HepG2 (cell line): ENCODE data around the gene GLYAT. TPM values are rescaled to one million over a fixed set of nuclear protein-coding genes. Genes with fewer than 3 reads are reported as not detected.

Experiments
- CCAR2 ChIP-seq: fragments of 200-400 bp; formaldehyde crosslinking; optimal IDR thresholded peaks from 2 replicates; pipeline ENCODE3; 2018; ENCODE audit warnings: low read depth, mild to moderate bottlenecking, low read length, moderate library complexity
- CENPT ChIP-seq: sonication (generic); formaldehyde crosslinking; IDR thresholded peaks from 2 replicates; pipeline ENCODE4 v1.8.0; 2022; ENCODE audit warnings: low read depth, mild to moderate bottlenecking, moderate library complexity, missing genetic modification reagents
- CREM ChIP-seq, 2 experiments: sonication (generic) in 1 of 2; formaldehyde crosslinking in 1 of 2; IDR thresholded peaks; 2 replicates each; pipeline versions ENCODE4 v1.4.0 to v1.6.1; 2016 to 2020; ENCODE audit warnings: antibody characterized with exemption in 1 of 2, mild to moderate bottlenecking in 1 of 2, missing genetic modification reagents in 1 of 2
- FOXA1 ChIP-seq, 2 experiments: fragments of 450-650 bp in 1 of 2; sonication (generic) in 1 of 2; formaldehyde crosslinking in 1 of 2; IDR thresholded peaks; 2 replicates each; pipeline versions ENCODE4 v1.4.0 to v1.6.1; 2016 to 2020; ENCODE audit warnings: missing genetic modification reagents in 1 of 2
- FOXK2 ChIP-seq: fragments of 450-650 bp; IDR thresholded peaks from 2 replicates; pipeline ENCODE4 v1.6.1; 2016
- MEF2D ChIP-seq: sonication (generic); formaldehyde crosslinking; IDR thresholded peaks from 2 replicates; pipeline ENCODE4 v1.5.1; 2020; ENCODE audit warnings: mild to moderate bottlenecking, missing genetic modification reagents
- NFE2L1 ChIP-seq: sonication (generic); formaldehyde crosslinking; IDR thresholded peaks from 2 replicates; pipeline ENCODE4 v1.4.0; 2020; ENCODE audit warnings: missing genetic modification reagents, mild to moderate bottlenecking, borderline replicate concordance
- PTBP1 ChIP-seq: fragments of 200-400 bp; formaldehyde crosslinking; IDR thresholded peaks from 2 replicates; pipeline ENCODE4 v1.6.1; 2018; ENCODE audit warnings: low read length, low read depth; ENCODE audit not compliant: poor library complexity, severe bottlenecking
- ZHX2 ChIP-seq, 2 experiments: sonication (generic) in 1 of 2; formaldehyde crosslinking in 1 of 2; IDR thresholded peaks; 2 replicates each; pipeline versions ENCODE4 v1.6.1 to v1.9.0; 2014 to 2022; ENCODE audit warnings: antibody characterized with exemption in 1 of 2, borderline replicate concordance in 1 of 2, inconsistent platforms in 1 of 2, low read depth in 1 of 2, missing genetic modification reagents in 1 of 2
- ZNF350 ChIP-seq: sonication (generic); formaldehyde crosslinking; IDR thresholded peaks from 2 replicates; pipeline ENCODE4 v1.4.0; 2020; ENCODE audit warnings: mild to moderate bottlenecking, low read depth, missing genetic modification reagents, borderline replicate concordance
- ZNF580 ChIP-seq: IDR thresholded peaks from 2 replicates; pipeline ENCODE4 v1.6.1; 2016; ENCODE audit warnings: low read depth, borderline replicate concordance
- ZNF614 ChIP-seq: IDR thresholded peaks from 2 replicates; pipeline ENCODE4 v1.6.1; 2018; ENCODE audit warnings: missing biosample characterization, missing genetic modification reagents, inconsistent platforms, borderline replicate concordance
- polyA plus RNA-seq, 8 experiments: library from polyadenylated mRNA; depleted of rRNA in 3 of 8; stranded (reverse) in 7 of 8; unstranded in 1 of 8; fragments of >200 nt; fragmentation: Illumina TruSeq in 4 of 8; extraction: Trizol in 4 of 8; gene quantifications; 2 replicates each; pipeline versions ENCODE4 v1.2.1 to v1.2.3, GENCODE V29; 2011 to 2016; ENCODE audit warnings: low read depth in 4 of 8, missing spikeins in 1 of 8, mixed read lengths in 1 of 8; ENCODE audit not compliant: insufficient read depth in 1 of 8
- total RNA-seq, 5 experiments: library from RNA; depleted of rRNA; stranded (reverse); fragments of >200 nt; fragmentation: Illumina TruSeq; extraction: Trizol; gene quantifications; 2 replicates each; pipeline ENCODE4 v1.2.3, GENCODE V29; 2016; ENCODE audit warnings: low read depth in 1 of 5
- TF ChIP-seq, protein P1 (sequence below): sonication (generic); formaldehyde crosslinking; conservative IDR thresholded peaks from 2 replicates; pipeline ENCODE4 v1.8.0; 2022; ENCODE audit warnings: mild to moderate bottlenecking, moderate library complexity, missing genetic modification reagents
- TF ChIP-seq, protein P2 (sequence below): sonication (generic); formaldehyde crosslinking; IDR thresholded peaks from 2 replicates; pipeline ENCODE4 v1.4.0; 2020; ENCODE audit warnings: missing genetic modification reagents, borderline replicate concordance

Gene GLYAT
- total and polyA plus RNA-seq, 2 of the 13 experiments (the other 11 are each of a cell fraction or from before 2014, with no cell fraction given): not detected

GRCh38 chr11:58762284-58763119 lies 30.8 kb upstream of the GLYAT start (continued):
- TF ChIP-seq, protein P1, sequence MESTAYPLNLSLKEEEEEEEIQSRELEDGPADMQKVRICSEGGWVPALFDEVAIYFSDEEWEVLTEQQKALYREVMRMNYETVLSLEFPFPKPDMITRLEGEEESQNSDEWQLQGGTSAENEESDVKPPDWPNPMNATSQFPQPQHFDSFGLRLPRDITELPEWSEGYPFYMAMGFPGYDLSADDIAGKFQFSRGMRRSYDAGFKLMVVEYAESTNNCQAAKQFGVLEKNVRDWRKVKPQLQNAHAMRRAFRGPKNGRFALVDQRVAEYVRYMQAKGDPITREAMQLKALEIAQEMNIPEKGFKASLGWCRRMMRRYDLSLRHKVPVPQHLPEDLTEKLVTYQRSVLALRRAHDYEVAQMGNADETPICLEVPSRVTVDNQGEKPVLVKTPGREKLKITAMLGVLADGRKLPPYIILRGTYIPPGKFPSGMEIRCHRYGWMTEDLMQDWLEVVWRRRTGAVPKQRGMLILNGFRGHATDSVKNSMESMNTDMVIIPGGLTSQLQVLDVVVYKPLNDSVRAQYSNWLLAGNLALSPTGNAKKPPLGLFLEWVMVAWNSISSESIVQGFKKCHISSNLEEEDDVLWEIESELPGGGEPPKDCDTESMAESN (CRISPR knock-in tag): no peak; the same call in 1 of the 2 replicates
- TF ChIP-seq CENPT (CRISPR knock-in tag) (no peak), ZHX2 (IDR thresholded peaks at IDR 0.05; ENCODE audit: low read depth) (no peak), ZHX2 (CRISPR knock-in tag; IDR thresholded peaks at IDR 0.05; ENCODE audit: borderline replicate concordance) (no peak), PTBP1 (no peak), ZNF580 (CRISPR knock-in tag) (no peak), NFE2L1 (no peak), ZNF350 (no peak), CREM (IDR thresholded peaks at IDR 0.05) (peak; percentile 75), CREM (CRISPR knock-in tag; IDR thresholded peaks at IDR 0.05) (no peak), FOXA1 (IDR thresholded peaks at IDR 0.05) (no peak), FOXA1 (CRISPR knock-in tag; IDR thresholded peaks at IDR 0.05) (peak; percentile 84), CCAR2 (no peak), ZNF614 (0 out of 2 replicates have a peak, but pooled peaks have one; percentile 44), MEF2D (CRISPR knock-in tag) (peak; percentile 61; the same call in 1 of the 2 replicates), FOXK2 (no peak)
- TF ChIP-seq, protein P2, sequence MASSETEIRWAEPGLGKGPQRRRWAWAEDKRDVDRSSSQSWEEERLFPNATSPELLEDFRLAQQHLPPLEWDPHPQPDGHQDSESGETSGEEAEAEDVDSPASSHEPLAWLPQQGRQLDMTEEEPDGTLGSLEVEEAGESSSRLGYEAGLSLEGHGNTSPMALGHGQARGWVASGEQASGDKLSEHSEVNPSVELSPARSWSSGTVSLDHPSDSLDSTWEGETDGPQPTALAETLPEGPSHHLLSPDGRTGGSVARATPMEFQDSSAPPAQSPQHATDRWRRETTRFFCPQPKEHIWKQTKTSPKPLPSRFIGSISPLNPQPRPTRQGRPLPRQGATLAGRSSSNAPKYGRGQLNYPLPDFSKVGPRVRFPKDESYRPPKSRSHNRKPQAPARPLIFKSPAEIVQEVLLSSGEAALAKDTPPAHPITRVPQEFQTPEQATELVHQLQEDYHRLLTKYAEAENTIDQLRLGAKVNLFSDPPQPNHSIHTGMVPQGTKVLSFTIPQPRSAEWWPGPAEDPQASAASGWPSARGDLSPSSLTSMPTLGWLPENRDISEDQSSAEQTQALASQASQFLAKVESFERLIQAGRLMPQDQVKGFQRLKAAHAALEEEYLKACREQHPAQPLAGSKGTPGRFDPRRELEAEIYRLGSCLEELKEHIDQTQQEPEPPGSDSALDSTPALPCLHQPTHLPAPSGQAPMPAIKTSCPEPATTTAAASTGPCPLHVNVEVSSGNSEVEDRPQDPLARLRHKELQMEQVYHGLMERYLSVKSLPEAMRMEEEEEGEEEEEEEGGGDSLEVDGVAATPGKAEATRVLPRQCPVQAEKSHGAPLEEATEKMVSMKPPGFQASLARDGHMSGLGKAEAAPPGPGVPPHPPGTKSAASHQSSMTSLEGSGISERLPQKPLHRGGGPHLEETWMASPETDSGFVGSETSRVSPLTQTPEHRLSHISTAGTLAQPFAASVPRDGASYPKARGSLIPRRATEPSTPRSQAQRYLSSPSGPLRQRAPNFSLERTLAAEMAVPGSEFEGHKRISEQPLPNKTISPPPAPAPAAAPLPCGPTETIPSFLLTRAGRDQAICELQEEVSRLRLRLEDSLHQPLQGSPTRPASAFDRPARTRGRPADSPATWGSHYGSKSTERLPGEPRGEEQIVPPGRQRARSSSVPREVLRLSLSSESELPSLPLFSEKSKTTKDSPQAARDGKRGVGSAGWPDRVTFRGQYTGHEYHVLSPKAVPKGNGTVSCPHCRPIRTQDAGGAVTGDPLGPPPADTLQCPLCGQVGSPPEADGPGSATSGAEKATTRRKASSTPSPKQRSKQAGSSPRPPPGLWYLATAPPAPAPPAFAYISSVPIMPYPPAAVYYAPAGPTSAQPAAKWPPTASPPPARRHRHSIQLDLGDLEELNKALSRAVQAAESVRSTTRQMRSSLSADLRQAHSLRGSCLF (CRISPR knock-in tag): no peak
